PC-3 (cell line): ENCODE results near the gene IL9. TPM values are rescaled to one million over a fixed set of nuclear protein-coding genes. Genes with fewer than 3 reads are reported as not detected.

Source experiments
- ATAC-seq: fragments of 200-7000 bp; cut with Tn5 transposase; 2 replicates; pipeline ENCODE4 v1.9.1; 2020; ENCODE audit warnings: mild to moderate bottlenecking, moderate library complexity
- BruUV-seq: library from RNA; stranded (reverse); fragments of 400-500 nt; replicated peaks from 2 replicates; lab custom pipeline; 2021; lab: Mats Ljungman, UMichigan
- CTCF ChIA-PET: fragments of 300-600 bp; sonication (Branson Sonifier 250); formaldehyde crosslinking; loops from one replicate; lab custom pipeline; 2022; ENCODE audit warnings: antibody characterized with exemption; lab: Charles Lee
- POLR2A ChIA-PET: fragments of 300-600 bp; sonication (Branson Sonifier 250); formaldehyde crosslinking; loops from one replicate; lab custom pipeline; 2022; ENCODE audit warnings: antibody characterized with exemption; ENCODE audit not compliant: unreplicated experiment; lab: Charles Lee
- DNase-seq: peaks from one replicate; pipeline ENCODE4 v3.0.0-alpha.2; 2015
- H2AFZ ChIP-seq: fragments of 300-600 bp; sonication (generic); 2 replicates; pipeline ENCODE4 v1.6.0; 2016; ENCODE audit warnings: antibody characterized with exemption, low read length
- H3F3A ChIP-seq: fragments of 300-600 bp; sonication (generic); one replicate; pipeline ENCODE4 v1.6.0; 2017; ENCODE audit warnings: antibody characterized with exemption, low read length, control low read depth, mild to moderate bottlenecking; ENCODE audit not compliant: unreplicated experiment
- H3K27ac ChIP-seq: fragments of 300-600 bp; sonication (generic); 2 replicates; pipeline ENCODE4 v1.5.1; 2016; ENCODE audit warnings: mild to moderate bottlenecking, low read length
- H3K27me3 ChIP-seq: fragments of 300-600 bp; sonication (generic); 2 replicates; pipeline ENCODE4 v1.6.1; 2016; ENCODE audit warnings: low read length, mixed read lengths
- H3K36me3 ChIP-seq: fragments of 300-600 bp; sonication (generic); 2 replicates; pipeline ENCODE4 v1.6.1; 2016; ENCODE audit warnings: low read depth, mixed run types, low read length, mixed read lengths
- H3K4me1 ChIP-seq: fragments of 300-600 bp; sonication (generic); 2 replicates; pipeline ENCODE4 v1.5.1; 2016; ENCODE audit warnings: low read length; ENCODE audit not compliant: insufficient read depth
- H3K4me2 ChIP-seq: fragments of 300-600 bp; sonication (generic); 2 replicates; pipeline ENCODE4 v1.6.0; 2016; ENCODE audit warnings: low read length
- H3K4me3 ChIP-seq: fragments of 300-600 bp; sonication (generic); 2 replicates; pipeline ENCODE4 v1.5.1; 2016; ENCODE audit warnings: mild to moderate bottlenecking, low read length, mixed read lengths
- H3K79me2 ChIP-seq: fragments of 300-600 bp; sonication (generic); 2 replicates; pipeline ENCODE4 v1.6.1; 2017; ENCODE audit warnings: low read length, mixed read lengths
- H3K9ac ChIP-seq: fragments of 300-600 bp; sonication (generic); 2 replicates; pipeline ENCODE4 v1.6.0; 2016; ENCODE audit warnings: mild to moderate bottlenecking, low read length
- H3K9me2 ChIP-seq: fragments of 300-600 bp; sonication (generic); replicated peaks from 2 replicates; pipeline ENCODE4 v1.6.1; 2016; ENCODE audit warnings: mixed run types, low read length, mixed read lengths
- H3K9me3 ChIP-seq: fragments of 300-600 bp; sonication (generic); 2 replicates; pipeline ENCODE4 v1.6.1; 2016; ENCODE audit warnings: low read length, mixed read lengths
- H4K20me1 ChIP-seq: fragments of 300-600 bp; sonication (generic); 2 replicates; pipeline ENCODE4 v1.6.1; 2016; ENCODE audit warnings: low read length, mixed read lengths
- EZH2 ChIP-seq: fragments of 300-600 bp; sonication (generic); IDR thresholded peaks from one replicate; pipeline ENCODE4 v1.6.1; 2017; ENCODE audit warnings: antibody characterized with exemption, mild to moderate bottlenecking, low read length; ENCODE audit not compliant: unreplicated experiment
- EZH2phosphoT487 ChIP-seq: fragments of 300-600 bp; sonication (generic); IDR thresholded peaks from 2 replicates; pipeline ENCODE4 v1.6.1; 2018; ENCODE audit warnings: mild to moderate bottlenecking, antibody characterized with exemption, low read length, borderline replicate concordance
- intact Hi-C: fragments of 100-400 bp; cut with micrococcal nuclease; formaldehyde crosslinking; loops from 2 replicates; pipeline ENCODE4 v1.9.0; 2023
- total RNA-seq: library from RNA; depleted of rRNA; stranded (reverse); fragments of >200 nt; gene quantifications from 2 replicates; pipeline ENCODE4 v1.2.3, GENCODE V29; 2014
- TF ChIP-seq, protein P1 (sequence below): fragments of 300-600 bp; sonication (generic); conservative IDR thresholded peaks from 2 replicates; pipeline ENCODE4 v1.5.1; 2017; ENCODE audit warnings: antibody characterized with exemption, low read depth, mild to moderate bottlenecking, low read length

The IL9 gene
- total RNA-seq, 1 experiment from 2014 or later = not detected

- H4K20me1 ChIP-seq = no peaks in the 10 kb centered on the region
- H2AFZ ChIP-seq = no peak overlapping the region
- H3K27me3 ChIP-seq = no peaks in the 10 kb centered on the region
- DNase-seq (peak; percentile 68), ATAC-seq (no peak)
- peaks cover 17% of the 10 kb centered on the region for H3K4me1 ChIP-seq
- ChIA-PET CTCF (interaction anchor here (0.5 kb wide), 1 partner anchor 16 kb away, joined by 4 read pairs; no protein-coding TSS in a partner anchor), POLR2A (no interaction called here)
- no peaks in the 10 kb centered on the region for H3K9me3 ChIP-seq
- peak overlapping the region; percentile 65 for H3K27ac ChIP-seq
- H3K9ac ChIP-seq = no peak overlapping the region
- no peaks in the 10 kb centered on the region for H3K79me2 ChIP-seq
- TF ChIP-seq EZH2phosphoT487 (no peak), EZH2 (no peak)
- TF ChIP-seq, protein P1, sequence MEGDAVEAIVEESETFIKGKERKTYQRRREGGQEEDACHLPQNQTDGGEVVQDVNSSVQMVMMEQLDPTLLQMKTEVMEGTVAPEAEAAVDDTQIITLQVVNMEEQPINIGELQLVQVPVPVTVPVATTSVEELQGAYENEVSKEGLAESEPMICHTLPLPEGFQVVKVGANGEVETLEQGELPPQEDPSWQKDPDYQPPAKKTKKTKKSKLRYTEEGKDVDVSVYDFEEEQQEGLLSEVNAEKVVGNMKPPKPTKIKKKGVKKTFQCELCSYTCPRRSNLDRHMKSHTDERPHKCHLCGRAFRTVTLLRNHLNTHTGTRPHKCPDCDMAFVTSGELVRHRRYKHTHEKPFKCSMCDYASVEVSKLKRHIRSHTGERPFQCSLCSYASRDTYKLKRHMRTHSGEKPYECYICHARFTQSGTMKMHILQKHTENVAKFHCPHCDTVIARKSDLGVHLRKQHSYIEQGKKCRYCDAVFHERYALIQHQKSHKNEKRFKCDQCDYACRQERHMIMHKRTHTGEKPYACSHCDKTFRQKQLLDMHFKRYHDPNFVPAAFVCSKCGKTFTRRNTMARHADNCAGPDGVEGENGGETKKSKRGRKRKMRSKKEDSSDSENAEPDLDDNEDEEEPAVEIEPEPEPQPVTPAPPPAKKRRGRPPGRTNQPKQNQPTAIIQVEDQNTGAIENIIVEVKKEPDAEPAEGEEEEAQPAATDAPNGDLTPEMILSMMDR = no peak
- no peaks in the 10 kb centered on the region for H3K36me3 ChIP-seq
- peaks cover 7% of the 10 kb centered on the region for H3F3A ChIP-seq
- no peak overlapping the region for H3K4me3 ChIP-seq
- H3K9me2 ChIP-seq = no peaks in the 10 kb centered on the region
- H3K4me2 ChIP-seq = 0 out of 2 replicates have a peak overlapping the region, but pooled peaks have one; percentile 41
- BruUV-seq = no TSS peak
- intact Hi-C loops = no loop called here
Observed at GRCh38 chr5:135921388-135921787, 25.7 kb upstream of the IL9 start.

DNA sequence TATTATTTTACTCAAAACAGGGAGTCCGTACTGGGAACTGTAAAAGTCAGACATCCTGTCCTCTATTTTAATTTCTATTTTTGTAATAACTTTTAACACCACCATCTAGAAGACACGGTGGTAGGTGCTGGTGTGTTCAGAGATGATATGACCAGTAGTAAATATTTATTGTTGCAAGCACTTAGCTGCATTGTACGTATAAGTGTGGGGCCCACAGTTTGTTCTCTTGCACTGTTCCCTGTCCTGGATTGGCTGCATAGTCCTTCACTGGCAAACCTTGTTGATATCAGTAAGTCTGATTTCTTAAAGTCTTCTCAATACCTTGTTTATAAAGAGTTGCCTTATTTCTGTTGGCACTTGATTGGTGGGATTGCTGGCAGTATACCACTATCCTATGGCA is 24.6 kb upstream of the IL9 start:
- H3K9me3 ChIP-seq = no peaks in the 10 kb centered on the region
- DNase-seq (no peak), ATAC-seq (no peak)
- no peak overlapping the region for H3K4me3 ChIP-seq
- no peaks in the 10 kb centered on the region for H4K20me1 ChIP-seq
- no peak overlapping the region for H3K27ac ChIP-seq
- no peak overlapping the region for H3K9ac ChIP-seq
- peaks cover 2% of the 10 kb centered on the region; the same call in 1 of the 2 replicates for H3K27me3 ChIP-seq
- peaks cover 7% of the 10 kb centered on the region for H3F3A ChIP-seq
- no peak overlapping the region for H2AFZ ChIP-seq
- H3K79me2 ChIP-seq = no peaks in the 10 kb centered on the region
- peaks cover 28% of the 10 kb centered on the region for H3K4me1 ChIP-seq
- CTCF ChIA-PET = no interaction called here
- intact Hi-C loops = no loop called here
- H3K9me2 ChIP-seq = no peaks in the 10 kb centered on the region
- BruUV-seq = no TSS peak
- H3K36me3 ChIP-seq = no peaks in the 10 kb centered on the region
- POLR2A ChIA-PET = no interaction called here
- H3K4me2 ChIP-seq = no peak overlapping the region
- TF ChIP-seq EZH2 (no peak), EZH2phosphoT487 (no peak)
- TF ChIP-seq, protein P1 = no peak

- Histone ChIP-seq H3K4me3 (no peak overlapping the region), H3K9ac (no peak overlapping the region), H3K27me3 (peaks cover 12% of the 10 kb centered on the region; the same call in 1 of the 2 replicates), H3K9me3 (no peaks in the 10 kb centered on the region), H3K27ac (peak overlapping the region; percentile 77), H2AFZ (no peak overlapping the region), H4K20me1 (no peaks in the 10 kb centered on the region), H3F3A (peaks cover 4% of the 10 kb centered on the region), H3K4me1 (peaks cover 31% of the 10 kb centered on the region), H3K4me2 (no peak overlapping the region), H3K36me3 (no peaks in the 10 kb centered on the region), H3K79me2 (no peaks in the 10 kb centered on the region), H3K9me2 (no peaks in the 10 kb centered on the region)
- BruUV-seq = no TSS peak
- ChIA-PET POLR2A (no interaction called here), CTCF (no interaction called here)
- ATAC-seq (no peak), DNase-seq (no peak)
- intact Hi-C loops = no loop called here
- TF ChIP-seq EZH2phosphoT487 = no peak
Observed at GRCh38 chr5:135916638-135917263, 21.1 kb upstream of the IL9 start.
